Loucy (cell line): Measurements from ENCODE around the gene UPK3A.

Source experiments
- H2AFZ ChIP-seq: fragments of 200-600 bp; sonication (generic); 2 replicates; pipeline ENCODE4 v1.6.0; 2016; ENCODE audit warnings: antibody characterized with exemption, mild to moderate bottlenecking, low read length, moderate library complexity
- H3F3A ChIP-seq: fragments of 200-600 bp; 2 replicates; pipeline ENCODE4 v1.6.0; 2016; ENCODE audit warnings: antibody characterized with exemption, low read depth, mild to moderate bottlenecking
- H3K27me3 ChIP-seq: fragments of 200-600 bp; sonication (generic); 2 replicates; pipeline ENCODE4 v1.6.1; 2014; ENCODE audit warnings: low read length, mild to moderate bottlenecking; ENCODE audit not compliant: insufficient read depth, poor library complexity, severe bottlenecking
- H3K36me3 ChIP-seq: fragments of 200-600 bp; sonication (generic); 2 replicates; pipeline ENCODE4 v1.6.1; 2016; ENCODE audit warnings: low read length; ENCODE audit not compliant: insufficient read depth
- H3K4me1 ChIP-seq: fragments of 200-600 bp; sonication (generic); 2 replicates; pipeline ENCODE4 v1.5.1; 2014; ENCODE audit warnings: low read length, mild to moderate bottlenecking; ENCODE audit not compliant: insufficient read depth, poor library complexity, severe bottlenecking
- H3K4me2 ChIP-seq: fragments of 200-600 bp; sonication (generic); 2 replicates; pipeline ENCODE4 v1.6.0; 2014; ENCODE audit warnings: antibody characterized with exemption, low read length, low read depth, mild to moderate bottlenecking; ENCODE audit not compliant: poor library complexity, severe bottlenecking
- H3K4me3 ChIP-seq: fragments of 200-600 bp; sonication (generic); 2 replicates; pipeline ENCODE4 v1.5.1; 2014; ENCODE audit warnings: low read length, mild to moderate bottlenecking, mixed read lengths; ENCODE audit not compliant: poor library complexity, severe bottlenecking
- H3K79me2 ChIP-seq: fragments of 200-600 bp; sonication (generic); 2 replicates; pipeline ENCODE4 v1.6.1; 2014; ENCODE audit warnings: low read length; ENCODE audit not compliant: insufficient read depth
- H3K9ac ChIP-seq: fragments of 200-600 bp; sonication (generic); 2 replicates; pipeline ENCODE4 v1.6.0; 2014; ENCODE audit warnings: mild to moderate bottlenecking, low read depth, low read length, moderate library complexity; ENCODE audit not compliant: poor library complexity, severe bottlenecking
- H3K9me2 ChIP-seq: fragments of 200-600 bp; sonication (generic); replicated peaks from 2 replicates; pipeline ENCODE4 v1.6.1; 2016; ENCODE audit warnings: low read depth, low read length, mixed read lengths
- H3K9me3 ChIP-seq: fragments of 200-600 bp; sonication (generic); 2 replicates; pipeline ENCODE4 v1.6.1; 2014; ENCODE audit warnings: mild to moderate bottlenecking, antibody characterized with exemption, low read length, low read depth; ENCODE audit not compliant: insufficient read depth
- H4K20me1 ChIP-seq: fragments of 200-600 bp; sonication (generic); 2 replicates; pipeline ENCODE4 v1.6.0; 2014; ENCODE audit warnings: antibody characterized with exemption, low read length, mild to moderate bottlenecking; ENCODE audit not compliant: insufficient read depth, poor library complexity, severe bottlenecking
- EZH2phosphoT487 ChIP-seq: fragments of 200-600 bp; IDR thresholded peaks from 2 replicates; pipeline ENCODE4 v1.6.1; 2018; ENCODE audit warnings: antibody characterized with exemption, mild to moderate bottlenecking, moderate library complexity, borderline replicate concordance
- TF ChIP-seq, protein P1 (sequence below): fragments of 200-600 bp; sonication (generic); conservative IDR thresholded peaks from 2 replicates; pipeline ENCODE4 v1.5.1; 2014; ENCODE audit warnings: mild to moderate bottlenecking, antibody characterized with exemption, low read length

UPK3A gene

DNA sequence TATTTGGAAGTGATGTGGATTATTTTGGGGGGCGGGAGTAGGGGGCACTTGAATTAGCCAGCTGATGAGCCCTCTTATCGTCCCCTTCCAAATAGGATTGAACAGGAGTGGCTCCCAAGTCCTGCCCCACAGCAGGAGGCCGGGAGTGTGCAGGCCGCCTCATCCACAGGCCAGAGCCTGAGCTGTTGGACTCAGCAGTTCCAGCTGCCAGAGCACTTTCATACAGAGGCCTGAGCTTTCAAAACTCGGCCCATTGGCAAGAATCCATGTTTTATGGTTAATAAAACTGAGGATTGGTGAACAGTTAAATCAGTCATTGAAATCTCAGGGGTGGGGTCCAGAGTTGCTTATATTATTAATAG is 34.6 kb downstream of the UPK3A start:
- TF ChIP-seq, protein P1, sequence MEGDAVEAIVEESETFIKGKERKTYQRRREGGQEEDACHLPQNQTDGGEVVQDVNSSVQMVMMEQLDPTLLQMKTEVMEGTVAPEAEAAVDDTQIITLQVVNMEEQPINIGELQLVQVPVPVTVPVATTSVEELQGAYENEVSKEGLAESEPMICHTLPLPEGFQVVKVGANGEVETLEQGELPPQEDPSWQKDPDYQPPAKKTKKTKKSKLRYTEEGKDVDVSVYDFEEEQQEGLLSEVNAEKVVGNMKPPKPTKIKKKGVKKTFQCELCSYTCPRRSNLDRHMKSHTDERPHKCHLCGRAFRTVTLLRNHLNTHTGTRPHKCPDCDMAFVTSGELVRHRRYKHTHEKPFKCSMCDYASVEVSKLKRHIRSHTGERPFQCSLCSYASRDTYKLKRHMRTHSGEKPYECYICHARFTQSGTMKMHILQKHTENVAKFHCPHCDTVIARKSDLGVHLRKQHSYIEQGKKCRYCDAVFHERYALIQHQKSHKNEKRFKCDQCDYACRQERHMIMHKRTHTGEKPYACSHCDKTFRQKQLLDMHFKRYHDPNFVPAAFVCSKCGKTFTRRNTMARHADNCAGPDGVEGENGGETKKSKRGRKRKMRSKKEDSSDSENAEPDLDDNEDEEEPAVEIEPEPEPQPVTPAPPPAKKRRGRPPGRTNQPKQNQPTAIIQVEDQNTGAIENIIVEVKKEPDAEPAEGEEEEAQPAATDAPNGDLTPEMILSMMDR: no peak
- no peak for TF ChIP-seq EZH2phosphoT487

DNA sequence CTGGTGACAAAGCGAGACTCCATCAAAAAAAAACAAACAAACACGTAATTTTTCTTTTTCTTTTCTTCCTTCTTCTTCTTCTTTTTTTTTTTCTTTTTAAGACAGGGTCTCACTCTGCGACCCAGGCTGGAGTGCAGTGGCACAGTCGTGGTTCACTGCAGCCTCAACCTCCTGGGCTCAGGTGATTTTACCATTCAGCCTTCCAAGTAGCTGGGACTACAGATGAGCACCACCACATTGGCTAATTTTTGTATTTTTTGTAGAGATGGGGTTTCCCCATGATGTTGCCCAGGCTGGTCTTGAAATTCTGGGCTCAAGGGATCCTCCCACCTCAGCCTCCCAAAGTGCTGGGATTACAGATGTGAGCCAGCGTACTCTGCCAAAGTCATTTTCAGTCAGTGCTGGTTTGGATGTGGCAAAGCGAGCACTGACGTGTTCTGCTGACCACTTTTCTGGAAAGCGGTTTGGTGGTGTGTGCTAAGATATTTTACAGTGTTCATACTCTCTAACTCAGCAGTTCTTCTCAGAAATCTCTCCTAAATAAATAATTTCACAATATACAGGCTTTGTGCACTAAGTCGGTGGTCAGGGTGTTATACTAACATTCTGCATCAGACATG is 35.7 kb downstream of the UPK3A start:
- Histone ChIP-seq H3K9me3 (no peaks in the 10 kb centered on the region), H3K4me2 (no peak overlapping the region), H3K36me3 (peaks cover 31% of the 10 kb centered on the region; the same call in 1 of the 2 replicates), H3K9ac (no peak overlapping the region), H3K79me2 (peaks cover 46% of the 10 kb centered on the region), H2AFZ (no peak overlapping the region), H3K4me1 (peaks cover 28% of the 10 kb centered on the region), H3K27me3 (no peaks in the 10 kb centered on the region), H3K4me3 (no peak overlapping the region), H4K20me1 (peaks cover 28% of the 10 kb centered on the region), H3F3A (no peaks in the 10 kb centered on the region), H3K9me2 (no peaks in the 10 kb centered on the region)
- no peak for TF ChIP-seq EZH2phosphoT487
- TF ChIP-seq, protein P1: no peak

More for the DNA sequence above, 34.6 kb downstream of the UPK3A start:
- peak overlapping the region; percentile 63 for H3K4me2 ChIP-seq
- no peaks in the 10 kb centered on the region for H3K9me2 ChIP-seq
- H3K9me3 ChIP-seq: no peaks in the 10 kb centered on the region
- peak overlapping the region; percentile 41 for H3K9ac ChIP-seq
- H3K4me3 ChIP-seq: peak overlapping the region; percentile 57
- no peaks in the 10 kb centered on the region for H3F3A ChIP-seq
- H3K79me2 ChIP-seq: peaks cover 54% of the 10 kb centered on the region
- H4K20me1 ChIP-seq: peaks cover 28% of the 10 kb centered on the region
- no peaks in the 10 kb centered on the region for H3K27me3 ChIP-seq
- H3K4me1 ChIP-seq: peaks cover 31% of the 10 kb centered on the region
- H2AFZ ChIP-seq: no peak overlapping the region
- H3K36me3 ChIP-seq: peaks cover 21% of the 10 kb centered on the region; the same call in 1 of the 2 replicates

DNA sequence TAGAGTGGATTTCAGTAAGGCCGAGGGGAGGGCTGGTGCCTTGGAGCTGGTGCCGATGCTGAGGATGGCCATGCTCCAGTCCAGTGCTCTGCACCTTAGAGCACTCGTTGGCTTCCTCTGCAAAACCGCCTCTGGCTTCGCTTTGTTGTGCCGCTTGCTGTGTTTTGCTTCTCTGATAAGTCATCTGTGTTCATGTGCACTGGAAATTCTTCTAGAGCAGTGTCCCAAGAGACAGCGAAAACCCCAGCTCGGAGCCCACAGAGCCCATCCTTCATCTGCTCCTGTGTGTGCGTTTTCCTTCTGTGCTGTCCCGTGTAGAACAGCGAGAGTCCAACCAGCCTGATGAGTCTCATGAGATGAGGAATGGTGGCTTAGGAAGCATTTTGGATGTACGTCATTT is 37.1 kb downstream of the UPK3A start:
- peaks cover 23% of the 10 kb centered on the region for H3K4me1 ChIP-seq
- H3K9ac ChIP-seq: no peak overlapping the region
- H3K9me2 ChIP-seq: no peaks in the 10 kb centered on the region
- H3K79me2 ChIP-seq: peaks cover 39% of the 10 kb centered on the region
- no peak overlapping the region for H3K4me2 ChIP-seq
- peaks cover 40% of the 10 kb centered on the region; the same call in 1 of the 2 replicates for H3K36me3 ChIP-seq
- H3K27me3 ChIP-seq: no peaks in the 10 kb centered on the region
- no peak overlapping the region for H2AFZ ChIP-seq
- H3K4me3 ChIP-seq: no peak overlapping the region
- peaks cover 24% of the 10 kb centered on the region for H4K20me1 ChIP-seq
- TF ChIP-seq EZH2phosphoT487: no peak
- TF ChIP-seq, protein P1: no peak
- H3F3A ChIP-seq: no peaks in the 10 kb centered on the region
- H3K9me3 ChIP-seq: no peaks in the 10 kb centered on the region
